ENCODE data around the gene IRF2BP2.

IRF2BP2 gene

GRCh38 chr1:234578087-234578486 is 31.9 kb downstream of the IRF2BP2 start:
- H3K4me3 ChIP-seq (replicated peaks; ENCODE audit: low read depth, low read length), result no peak overlapping the region
- no peak for DNase-seq (ENCODE audit: extremely low read depth, low read depth)
- TF ChIP-seq, protein P1, sequence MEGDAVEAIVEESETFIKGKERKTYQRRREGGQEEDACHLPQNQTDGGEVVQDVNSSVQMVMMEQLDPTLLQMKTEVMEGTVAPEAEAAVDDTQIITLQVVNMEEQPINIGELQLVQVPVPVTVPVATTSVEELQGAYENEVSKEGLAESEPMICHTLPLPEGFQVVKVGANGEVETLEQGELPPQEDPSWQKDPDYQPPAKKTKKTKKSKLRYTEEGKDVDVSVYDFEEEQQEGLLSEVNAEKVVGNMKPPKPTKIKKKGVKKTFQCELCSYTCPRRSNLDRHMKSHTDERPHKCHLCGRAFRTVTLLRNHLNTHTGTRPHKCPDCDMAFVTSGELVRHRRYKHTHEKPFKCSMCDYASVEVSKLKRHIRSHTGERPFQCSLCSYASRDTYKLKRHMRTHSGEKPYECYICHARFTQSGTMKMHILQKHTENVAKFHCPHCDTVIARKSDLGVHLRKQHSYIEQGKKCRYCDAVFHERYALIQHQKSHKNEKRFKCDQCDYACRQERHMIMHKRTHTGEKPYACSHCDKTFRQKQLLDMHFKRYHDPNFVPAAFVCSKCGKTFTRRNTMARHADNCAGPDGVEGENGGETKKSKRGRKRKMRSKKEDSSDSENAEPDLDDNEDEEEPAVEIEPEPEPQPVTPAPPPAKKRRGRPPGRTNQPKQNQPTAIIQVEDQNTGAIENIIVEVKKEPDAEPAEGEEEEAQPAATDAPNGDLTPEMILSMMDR (IDR thresholded peaks at IDR 0.05; ENCODE audit: low read depth, low read length, missing control alignments), result no peak

GRCh38 chr1:234573711-234574299 is 36.2 kb downstream of the IRF2BP2 start:
- no peak for DNase-seq (ENCODE audit: extremely low read depth, low read depth)

DNA sequence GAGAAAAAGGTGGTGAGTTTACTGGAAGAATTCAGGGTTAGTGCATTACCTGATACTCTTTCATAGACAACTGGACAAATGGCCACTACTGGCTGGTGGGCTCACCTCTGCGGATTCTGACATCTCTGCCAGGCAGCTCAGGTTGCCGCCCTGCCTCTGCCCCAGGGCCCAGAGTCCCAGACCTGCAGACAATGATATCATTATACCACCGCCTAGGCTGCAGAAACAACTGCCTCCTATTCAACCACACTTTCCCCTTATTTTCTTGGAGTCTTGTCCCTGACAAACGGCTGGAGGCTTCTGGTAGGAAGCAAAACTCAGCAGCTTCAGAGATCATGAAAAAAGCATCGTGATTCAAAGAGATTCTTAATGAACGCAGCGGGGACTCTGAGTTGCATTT is 37.0 kb downstream of the IRF2BP2 start:
- TF ChIP-seq, protein P1 (IDR thresholded peaks at IDR 0.05; ENCODE audit: low read depth, low read length, missing control alignments), result no peak
- DNase-seq (ENCODE audit: extremely low read depth, low read depth), result no peak
- no peak overlapping the region for H3K4me3 ChIP-seq (replicated peaks; ENCODE audit: low read depth, low read length)

More at GRCh38 chr1:234573711-234574299, 36.2 kb downstream of the IRF2BP2 start:
- TF ChIP-seq, protein P1 (IDR thresholded peaks at IDR 0.05; ENCODE audit: low read depth, low read length, missing control alignments), result no peak
- no peak overlapping the region for H3K4me3 ChIP-seq (replicated peaks; ENCODE audit: low read depth, low read length)

DNA sequence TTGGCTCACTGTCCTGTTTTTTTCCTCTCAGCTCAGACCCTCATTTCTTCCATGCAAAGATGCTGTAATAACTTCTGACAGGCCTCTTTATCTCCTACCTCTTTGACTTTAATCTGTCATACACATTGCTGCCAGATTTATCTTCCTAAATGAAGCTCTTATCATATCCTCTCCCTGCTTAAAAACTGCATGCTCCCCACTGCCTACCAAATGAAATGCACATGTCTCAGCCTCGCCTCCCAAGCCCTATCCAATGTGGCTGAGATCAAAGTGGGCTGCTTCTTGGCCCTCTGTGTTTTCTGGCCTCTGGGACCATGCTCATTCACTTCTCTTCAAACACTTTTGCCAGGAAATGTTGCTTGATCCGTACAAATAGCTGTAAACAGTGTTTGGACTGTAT is 38.3 kb downstream of the IRF2BP2 start:
- H3K4me3 ChIP-seq (replicated peaks; ENCODE audit: low read depth, low read length), result no peak overlapping the region
- TF ChIP-seq, protein P1 (IDR thresholded peaks at IDR 0.05; ENCODE audit: low read depth, low read length, missing control alignments), result no peak
- DNase-seq (ENCODE audit: extremely low read depth, low read depth), result no peak

GRCh38 chr1:234570329-234571120 is 39.5 kb downstream of the IRF2BP2 start:
- TF ChIP-seq, protein P1 (IDR thresholded peaks at IDR 0.05; ENCODE audit: low read depth, low read length, missing control alignments), result no peak
- no peak for DNase-seq (ENCODE audit: extremely low read depth, low read depth)

DNA sequence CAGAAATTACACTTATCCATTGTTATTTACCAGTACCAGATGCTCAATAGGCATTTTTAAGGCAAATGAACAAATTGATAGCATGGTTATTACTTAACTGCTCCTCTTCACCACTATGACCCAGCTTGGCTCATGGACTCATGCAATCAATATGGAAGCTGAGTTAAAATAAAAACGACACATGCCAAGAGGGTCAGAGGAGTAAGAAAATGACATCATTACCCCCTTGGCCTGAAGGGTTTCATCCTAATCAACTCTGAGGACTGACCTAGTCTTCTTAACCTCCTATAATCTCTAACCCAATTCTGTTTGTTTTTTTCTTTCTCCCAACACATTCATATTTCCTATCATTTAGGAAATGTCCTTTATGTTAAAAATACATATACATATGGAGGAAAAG is 41.6 kb downstream of the IRF2BP2 start:
- TF ChIP-seq, protein P1 (IDR thresholded peaks at IDR 0.05; ENCODE audit: low read depth, low read length, missing control alignments), result no peak
- DNase-seq (ENCODE audit: extremely low read depth, low read depth), result no peak
- H3K4me3 ChIP-seq (replicated peaks; ENCODE audit: low read depth, low read length), result no peak overlapping the region

More at GRCh38 chr1:234570329-234571120, 39.5 kb downstream of the IRF2BP2 start:
- H3K4me3 ChIP-seq (replicated peaks; ENCODE audit: low read depth, low read length), result no peak overlapping the region

All from HFF-Myc (cell line).